HG03520 (cell line): ENCODE results near the gene PER3.

Source experiments
- ATAC-seq: cut with Tn5 transposase; IDR thresholded peaks from one replicate; pipeline ENCODE4 v1.9.1; 2021; ENCODE audit warnings: mild to moderate bottlenecking, moderate library complexity; ENCODE audit not compliant: unreplicated experiment

The PER3 gene

DNA sequence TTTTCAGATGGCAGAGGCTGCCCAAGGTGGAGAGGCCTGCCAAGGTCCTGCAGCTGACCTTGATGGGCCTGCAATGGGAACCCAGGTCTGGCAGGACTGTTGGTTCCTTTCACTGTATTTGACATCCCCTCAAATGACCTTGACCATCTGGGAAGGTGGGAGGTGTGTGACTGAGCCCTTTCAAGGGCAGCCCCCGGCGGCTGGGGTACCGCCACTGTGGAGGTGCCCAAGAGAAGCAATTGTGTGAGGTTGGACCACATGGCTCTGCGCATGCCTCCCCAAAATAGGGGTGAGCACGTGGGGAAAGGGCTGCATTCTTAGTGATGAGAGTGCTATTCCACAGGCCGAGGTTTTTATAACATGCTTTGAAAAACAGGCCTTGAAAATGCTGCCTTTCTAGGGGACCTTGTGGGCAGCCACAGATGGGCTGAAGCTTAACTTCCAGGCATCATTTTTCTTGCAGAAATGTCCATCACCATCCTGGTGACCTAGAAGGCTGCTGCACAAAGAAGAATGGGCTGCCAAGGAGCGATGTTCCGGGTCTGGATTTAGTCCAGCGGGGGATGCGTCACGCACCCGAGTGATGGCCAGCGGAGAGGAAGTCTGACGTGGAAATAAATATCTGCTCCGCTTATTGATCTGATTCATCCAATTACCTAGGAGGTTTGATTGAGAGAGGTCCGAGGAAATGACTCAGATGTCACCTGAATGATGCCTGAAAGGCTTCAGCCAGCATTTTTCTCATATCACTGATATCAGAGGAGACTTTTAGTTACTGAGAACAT is 85.2 kb downstream of the PER3 start:
- no peak for ATAC-seq

GRCh38 chr1:7871136-7871535 is 87.0 kb downstream of the PER3 start:
- no peak for ATAC-seq

- ATAC-seq, result no peak
Measured at GRCh38 chr1:7873801-7874795, 90.0 kb downstream of the PER3 start.

DNA sequence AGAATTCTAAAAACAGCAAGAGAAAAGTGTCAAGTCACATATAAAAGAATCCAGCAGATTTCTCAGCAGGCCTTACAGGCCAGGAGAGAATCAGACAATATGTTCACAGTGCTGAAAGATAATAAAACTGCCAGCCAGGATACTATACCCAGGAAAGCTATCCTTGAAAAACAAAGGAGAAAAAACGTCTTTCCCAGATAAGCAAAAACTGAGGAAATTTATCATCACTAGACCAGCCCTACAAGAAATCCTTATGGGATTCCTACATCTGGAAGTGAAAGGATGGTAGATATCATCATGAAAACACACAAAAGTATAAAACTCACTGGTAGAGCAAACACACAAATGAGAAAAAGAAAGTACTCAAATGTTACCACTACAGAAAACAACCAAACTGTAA is 93.9 kb downstream of the PER3 start:
- ATAC-seq, result no peak

DNA sequence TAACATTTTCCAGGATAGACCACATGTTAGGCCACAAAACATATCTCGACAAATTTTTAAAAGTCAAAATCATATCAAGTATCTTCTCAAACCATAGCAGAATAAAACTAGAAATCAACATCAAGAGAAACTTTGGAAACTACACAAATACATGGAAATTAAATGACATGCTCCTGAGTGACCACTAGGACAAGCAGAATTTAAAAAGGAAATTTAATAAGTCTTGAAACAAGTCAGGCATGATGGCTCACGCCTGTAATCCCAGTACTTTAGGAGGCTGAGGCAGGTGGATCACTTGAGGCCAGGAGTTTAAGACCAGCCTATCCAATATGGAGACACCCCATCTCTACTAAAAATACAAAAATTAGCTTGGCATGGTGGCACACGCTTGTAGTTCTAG is 95.1 kb downstream of the PER3 start:
- ATAC-seq, result no peak

GRCh38 chr1:7884757-7885156 is 100.7 kb downstream of the PER3 start:
- no peak for ATAC-seq

GRCh38 chr1:7885513-7886404 is 101.7 kb downstream of the PER3 start:
- no peak for ATAC-seq

DNA sequence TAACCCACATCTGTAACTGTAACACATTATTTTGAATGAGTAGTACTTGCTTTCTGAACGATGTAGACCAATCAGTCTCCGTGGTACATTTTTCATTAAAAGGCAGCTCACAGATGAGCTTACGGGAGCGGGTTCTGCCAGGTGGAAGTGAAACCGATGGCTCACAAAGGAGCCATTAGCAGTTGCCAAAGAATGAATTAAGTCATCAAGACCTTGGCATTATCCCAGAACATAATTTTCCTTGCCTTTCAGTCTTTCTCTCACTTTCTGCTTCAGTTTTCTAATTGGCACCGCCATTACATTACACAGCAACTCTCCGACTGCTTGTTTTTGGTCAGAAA is 102.3 kb downstream of the PER3 start:
- no peak for ATAC-seq

- ATAC-seq, result no peak
Measured at GRCh38 chr1:7888248-7889081, 104.4 kb downstream of the PER3 start.

DNA sequence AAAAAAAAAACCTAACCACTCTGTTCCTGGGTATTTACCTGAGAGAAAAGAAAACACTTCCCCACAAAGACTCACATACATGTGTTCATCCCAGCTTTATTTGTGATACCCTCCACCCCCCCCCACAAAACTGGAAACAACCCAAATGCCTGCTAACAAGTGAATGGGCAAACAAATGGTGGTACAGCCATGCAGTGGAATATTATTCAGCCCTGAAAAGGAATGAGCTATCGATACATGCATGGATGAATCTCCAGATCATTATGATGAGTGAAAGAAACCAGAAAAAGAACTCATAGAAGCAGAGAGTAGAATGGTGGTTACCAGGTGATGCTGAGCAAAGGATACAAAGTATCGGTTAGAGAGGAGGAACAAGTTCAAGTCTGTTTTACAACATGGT is 106.8 kb downstream of the PER3 start:
- ATAC-seq, result no peak

DNA sequence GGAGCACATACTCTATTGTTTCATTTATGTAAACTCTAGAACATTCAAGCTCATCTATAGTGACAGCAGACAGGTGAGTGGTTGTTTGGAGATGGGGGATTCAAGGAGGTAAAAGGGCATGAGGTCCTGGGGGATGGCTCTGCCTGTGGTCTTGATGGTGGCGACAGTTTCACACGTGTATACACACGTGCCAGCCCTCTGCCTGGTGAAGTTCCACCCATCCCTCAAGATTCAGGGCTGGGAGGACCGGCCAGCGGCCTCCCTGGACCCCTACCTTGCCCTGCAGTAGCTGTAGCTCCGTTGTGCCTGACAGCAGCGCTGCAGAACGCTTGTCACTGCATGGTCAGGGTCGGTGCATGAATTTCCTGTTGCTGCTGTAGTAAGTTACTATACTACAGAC is 107.7 kb downstream of the PER3 start:
- no peak for ATAC-seq

GRCh38 chr1:7893529-7894180 is 109.6 kb downstream of the PER3 start:
- ATAC-seq, result no peak
